DMS 273 (cell line): ENCODE measurements around the gene FAM118B.

Source experiments
- DNase-seq: peaks from one replicate; lab custom pipeline; 2025; ENCODE audit not compliant: unreplicated experiment; lab: John Stamatoyannopoulos, UW

FAM118B gene

GRCh38 chr11:126186025-126186698 is 25.4 kb upstream of the FAM118B start:
- no peak for DNase-seq

DNA sequence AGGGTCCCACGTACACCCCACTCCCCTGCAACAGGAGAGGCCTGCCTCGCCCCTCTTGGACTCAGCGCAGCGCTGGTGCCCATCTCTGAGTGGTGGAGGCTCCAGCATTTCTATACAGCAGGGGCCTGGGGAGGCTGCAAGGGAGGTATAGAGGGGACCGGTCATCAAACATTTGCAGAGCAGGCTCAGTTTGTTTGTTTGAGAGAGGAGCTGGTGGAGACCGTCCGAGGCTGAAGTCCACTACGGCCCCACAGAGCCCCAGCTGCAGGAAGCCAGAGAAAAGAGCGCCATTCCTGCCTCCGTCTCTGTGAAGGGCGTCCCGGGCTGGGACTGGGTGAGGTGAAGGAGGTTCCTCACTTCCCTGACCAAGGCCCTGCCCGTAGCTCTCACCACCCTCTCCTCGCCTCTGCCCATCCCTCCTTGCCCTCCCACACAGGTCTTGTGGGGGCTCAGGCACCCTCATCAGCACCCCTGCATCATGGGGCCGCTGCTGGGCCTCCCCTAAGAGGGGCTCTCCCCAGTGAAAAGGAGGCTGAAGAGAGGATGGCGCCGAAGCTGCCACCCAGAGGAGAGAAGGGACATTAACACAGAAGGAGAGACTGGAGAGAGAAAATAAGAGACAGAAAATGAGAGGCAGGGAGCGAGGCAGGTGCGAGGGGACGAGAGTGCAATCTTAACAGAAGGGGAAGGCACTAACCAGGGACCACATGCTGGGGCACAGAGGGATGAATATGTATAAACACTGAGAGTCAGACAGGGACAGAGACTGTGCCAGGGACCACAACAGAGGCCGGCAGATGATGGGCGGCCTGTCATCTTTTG is 24.7 kb upstream of the FAM118B start:
- DNase-seq: peak; percentile 33

DNA sequence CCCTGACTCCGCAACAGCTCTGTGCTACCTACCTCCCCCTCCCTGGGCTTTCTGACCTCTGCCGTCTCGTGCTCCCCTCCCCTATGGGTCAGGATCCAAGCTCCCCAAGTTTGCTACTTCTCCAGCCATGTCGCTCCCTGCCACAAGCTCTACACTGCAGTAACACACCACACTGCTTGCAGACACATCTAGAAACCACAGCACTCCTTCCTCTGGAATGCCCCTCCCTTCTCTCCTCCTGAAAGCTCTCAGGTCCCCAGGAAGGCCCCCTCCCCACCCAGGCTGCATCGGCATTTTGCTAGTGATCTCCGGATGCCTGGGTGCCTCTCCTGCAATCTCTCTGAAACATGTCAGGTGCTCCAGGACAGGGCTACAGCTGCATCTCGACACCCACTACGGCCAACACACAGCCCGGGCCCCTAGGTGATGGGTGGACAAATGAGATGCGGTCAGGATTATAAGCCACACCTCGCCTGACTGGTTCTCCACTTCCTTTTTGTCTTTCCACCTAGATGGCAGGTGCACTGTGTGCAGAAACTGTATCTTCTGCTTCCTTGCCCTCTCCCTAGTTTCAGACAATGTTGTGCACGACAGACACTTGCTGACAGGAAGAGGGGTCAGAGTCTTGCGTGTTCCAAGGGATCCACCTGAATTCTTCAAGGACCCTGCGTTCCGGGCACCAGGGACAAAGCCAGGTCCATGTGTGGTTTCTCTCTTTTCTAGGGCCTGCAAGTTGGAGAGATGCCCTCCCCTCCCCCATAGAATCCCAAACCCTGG is 23.1 kb upstream of the FAM118B start:
- no peak for DNase-seq

DNA sequence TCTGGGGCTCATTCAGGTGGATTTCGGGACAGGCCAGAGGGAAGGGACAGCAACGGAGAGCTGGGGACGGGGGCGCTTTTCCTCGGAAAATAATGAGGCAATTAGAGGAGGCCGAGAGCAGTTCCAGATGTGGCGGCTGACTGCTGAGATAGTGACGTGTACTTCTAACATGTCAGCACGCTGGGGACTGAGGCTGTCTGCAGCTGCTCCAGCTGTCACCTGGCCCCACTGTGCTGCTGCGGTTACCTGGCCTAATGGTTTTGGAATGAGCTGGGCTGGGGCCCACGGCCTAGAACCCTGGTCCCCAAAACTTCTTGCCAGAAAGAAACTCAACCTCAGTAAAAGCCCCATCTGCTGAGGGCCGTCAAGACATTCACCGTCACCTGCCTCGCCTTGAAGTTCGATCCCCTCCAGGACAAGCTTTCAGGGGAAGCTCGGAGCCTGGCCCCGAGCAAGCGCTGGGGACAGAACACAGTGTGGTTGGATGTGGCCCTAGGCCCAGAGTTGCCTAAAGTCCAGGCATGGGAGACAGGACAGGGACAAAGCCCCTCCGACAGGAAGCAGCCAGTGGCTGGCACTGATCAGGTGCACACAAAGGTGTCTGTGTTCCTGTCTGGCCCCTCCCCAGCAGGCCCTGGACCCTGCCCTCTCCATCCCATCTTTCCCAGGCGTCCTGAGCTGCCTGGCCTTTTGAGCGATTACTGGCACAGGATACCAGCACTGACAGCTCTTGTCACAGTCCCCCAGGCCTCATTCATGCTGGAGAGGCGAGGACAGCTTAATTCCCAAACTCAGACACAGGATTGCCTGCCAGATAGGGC is 22.3 kb upstream of the FAM118B start:
- DNase-seq: no peak

DNA sequence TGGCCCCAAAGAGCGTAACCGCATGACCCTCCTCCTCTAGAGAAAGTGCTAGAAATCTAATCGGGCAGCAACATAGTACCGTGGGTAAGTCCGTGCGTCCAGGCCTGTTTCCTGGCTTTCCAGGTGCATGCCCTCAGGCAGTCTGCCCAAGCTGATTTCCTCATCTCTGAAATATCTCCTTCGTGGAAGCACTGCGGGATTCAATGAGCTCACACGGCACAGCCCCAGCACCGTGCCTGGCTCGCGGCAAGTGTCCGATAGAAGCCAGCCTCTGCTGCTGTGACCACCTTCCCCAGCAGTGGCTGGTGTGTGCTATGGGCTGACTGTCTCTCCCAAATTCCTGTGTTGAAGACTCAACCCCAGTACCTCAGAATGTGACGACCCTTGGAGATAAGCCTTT is 20.8 kb upstream of the FAM118B start:
- no peak for DNase-seq

- no peak for DNase-seq
Measured at GRCh38 chr11:126191379-126192073, 20.1 kb upstream of the FAM118B start.

DNA sequence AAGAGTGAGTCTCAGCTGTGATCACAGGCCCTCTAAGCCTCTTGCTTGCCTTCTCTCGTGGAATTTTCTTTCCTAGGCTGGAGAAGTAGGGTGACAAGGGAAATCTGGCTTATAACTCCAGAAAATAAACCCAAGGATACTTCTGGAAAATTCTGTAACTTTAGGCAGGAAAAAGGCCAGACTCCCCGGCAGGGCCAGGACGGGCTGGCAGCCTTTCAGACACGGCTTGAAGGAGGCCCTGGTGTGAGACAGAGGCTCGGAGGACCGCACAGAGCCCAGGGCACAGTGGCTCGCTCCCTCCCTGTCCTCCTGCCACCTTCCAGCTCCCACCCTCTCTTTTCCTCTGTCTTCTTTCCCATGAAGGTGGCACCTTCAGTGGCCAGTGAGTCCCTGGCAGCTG is 19.2 kb upstream of the FAM118B start:
- no peak for DNase-seq

DNA sequence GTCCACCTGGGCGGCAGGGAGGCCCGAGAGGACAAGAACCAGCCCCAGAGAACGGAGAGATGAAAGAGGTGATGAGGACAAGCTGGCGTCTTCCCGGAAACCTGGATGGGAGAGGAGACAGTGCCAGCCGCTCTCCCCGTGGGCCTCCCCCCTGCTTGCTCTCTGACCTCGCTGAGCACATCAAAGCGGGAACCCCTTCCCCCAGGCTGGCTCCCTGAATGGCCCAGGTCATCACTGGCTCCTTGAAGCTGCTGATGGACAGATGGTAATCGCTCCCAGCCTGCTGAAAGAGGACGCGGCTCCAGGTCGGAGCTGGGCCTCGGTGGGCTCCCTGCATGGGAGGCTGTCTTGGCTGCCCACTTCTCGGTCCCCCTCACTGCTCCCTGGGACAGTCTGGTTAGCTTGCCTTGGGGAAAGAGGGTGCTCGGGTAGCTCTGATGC is 18.5 kb upstream of the FAM118B start:
- no peak for DNase-seq

DNA sequence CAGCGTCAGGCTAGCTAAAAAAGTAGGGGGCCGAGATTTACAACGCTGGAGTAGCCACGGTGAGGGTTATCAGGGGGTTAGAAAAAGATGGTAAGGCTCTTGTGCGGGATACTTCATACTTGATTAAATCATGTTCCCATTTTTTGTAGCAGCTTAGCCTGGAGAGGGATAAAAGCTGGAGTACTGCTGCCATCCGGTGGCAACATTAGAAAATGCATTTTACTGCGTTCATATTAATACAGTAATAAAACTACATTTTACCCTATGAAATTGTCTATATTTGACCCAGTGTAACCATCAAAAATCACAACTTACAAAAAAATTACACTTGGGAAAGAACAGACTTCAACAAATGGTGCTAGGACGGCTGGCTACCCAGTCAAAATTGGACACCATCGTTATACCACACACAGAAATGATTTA is 17.4 kb upstream of the FAM118B start:
- DNase-seq: peak; percentile 49

GRCh38 chr11:126195119-126195518 is 16.5 kb upstream of the FAM118B start:
- no peak for DNase-seq

DNA sequence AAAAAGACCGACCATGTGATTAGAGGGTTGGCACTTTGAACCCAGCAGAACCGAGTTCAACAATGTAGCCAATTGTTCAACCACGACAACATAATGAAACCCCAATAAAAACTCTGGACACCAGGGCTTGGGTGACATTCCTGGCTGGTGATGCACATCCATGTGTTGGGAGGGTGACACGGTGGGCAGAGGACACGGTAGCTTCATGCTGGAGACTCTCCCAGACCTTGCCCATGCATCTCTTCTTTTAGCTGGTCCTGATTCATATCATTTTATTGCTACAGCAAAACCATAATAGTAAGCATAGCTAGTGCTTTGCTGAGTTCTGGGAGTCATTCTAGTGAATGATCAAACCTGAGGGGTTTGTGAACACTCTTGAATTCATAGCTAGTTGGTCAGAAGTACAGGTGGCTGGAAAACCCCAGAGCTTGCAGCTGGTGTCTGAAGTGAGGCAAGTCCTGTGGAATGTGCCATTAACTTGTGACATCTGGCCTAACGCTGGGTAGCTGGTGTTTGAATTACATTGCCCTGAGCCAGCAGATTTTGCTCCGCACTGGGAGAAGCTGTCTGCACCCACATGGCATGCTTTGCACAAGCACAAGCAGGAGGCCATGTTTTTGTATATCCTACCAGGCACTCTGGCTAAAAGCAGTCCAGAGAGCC is 14.2 kb upstream of the FAM118B start:
- DNase-seq: peak; percentile 79

GRCh38 chr11:126198648-126199047 is 12.9 kb upstream of the FAM118B start:
- no peak for DNase-seq

- peak; percentile 30 for DNase-seq
Measured at GRCh38 chr11:126202646-126203359, 8.8 kb upstream of the FAM118B start.

DNA sequence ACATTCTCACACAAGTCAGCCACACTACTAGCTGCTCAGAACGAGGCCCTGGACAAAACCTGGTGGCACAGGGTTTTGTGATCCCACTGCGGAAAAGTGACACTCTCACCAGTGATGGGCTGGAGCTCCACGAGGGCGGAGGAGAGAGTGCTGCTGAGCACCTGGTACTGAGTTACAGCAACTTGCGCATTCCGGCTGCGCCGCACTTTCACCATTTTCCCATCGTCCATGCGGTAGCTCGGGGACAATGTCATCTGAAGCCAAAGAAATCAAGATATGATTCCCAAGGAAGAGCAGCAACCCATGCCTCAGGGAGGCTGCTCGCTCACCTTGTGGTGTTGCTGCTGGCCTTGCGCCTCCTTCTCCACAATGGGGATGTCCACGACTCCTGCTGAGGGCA is 6.2 kb upstream of the FAM118B start:
- DNase-seq: no peak

- DNase-seq: no peak
Measured at GRCh38 chr11:126207896-126208295, 3.7 kb upstream of the FAM118B start.

DNA sequence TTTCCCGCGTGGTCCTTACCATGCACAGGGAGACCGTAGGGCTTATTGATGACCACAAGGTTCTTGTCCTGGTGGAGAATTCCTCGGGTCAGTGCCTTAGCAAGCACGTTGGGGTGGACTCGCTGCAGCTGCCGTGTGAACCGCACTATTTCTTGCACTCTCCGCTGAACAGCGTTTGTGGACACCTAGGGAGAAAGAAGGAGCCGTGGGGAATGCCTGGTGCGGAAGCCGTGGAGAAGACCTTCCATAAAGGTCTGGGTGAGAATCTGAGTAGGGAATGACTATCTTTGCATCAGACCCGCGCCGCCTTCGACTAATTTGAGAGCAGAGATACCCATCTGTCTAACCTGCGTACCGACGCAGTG is 729 bp upstream of the FAM118B start:
- no peak for DNase-seq

- peak; percentile 27 for DNase-seq
Measured at GRCh38 chr11:126212089-126212660, 593 bp downstream of the FAM118B start.

DNA sequence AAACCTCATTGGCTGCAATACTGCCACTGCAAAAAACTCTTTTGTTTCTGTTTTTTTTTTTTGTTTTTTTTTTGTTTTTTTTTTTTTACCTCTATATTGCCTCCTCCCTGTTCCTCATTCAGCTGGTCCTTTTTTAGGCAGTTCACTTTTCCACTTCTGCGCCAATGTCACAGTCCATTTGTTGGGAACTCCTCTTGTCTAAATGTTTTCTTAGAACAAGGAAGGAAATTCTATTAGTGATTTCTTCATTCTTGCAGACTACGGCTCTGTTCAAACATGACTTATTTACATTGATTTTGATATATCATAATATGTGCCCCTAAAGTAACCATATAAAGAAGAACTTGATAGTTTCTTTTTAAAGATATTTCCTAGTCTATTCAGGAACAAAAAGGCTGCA is 2.9 kb downstream of the FAM118B start:
- no peak for DNase-seq

DNA sequence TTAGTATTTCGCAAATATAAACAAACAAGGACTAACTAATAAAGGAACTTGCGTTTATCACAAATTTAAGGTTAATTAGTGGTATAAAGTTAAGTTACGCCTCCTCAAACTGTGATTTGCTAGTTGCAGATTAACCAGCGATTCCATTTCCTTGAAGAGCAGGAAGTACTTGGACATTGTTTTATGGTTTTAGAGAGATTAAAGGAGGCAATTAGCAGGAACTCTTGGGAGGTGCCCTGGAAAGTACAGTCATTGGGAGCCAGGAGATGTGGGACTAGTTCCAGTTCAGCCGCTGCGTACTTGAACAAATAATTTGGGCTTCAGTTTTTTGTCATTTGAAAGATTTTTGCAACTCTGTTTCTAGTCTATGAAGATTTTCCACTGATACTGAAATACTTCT is 3.3 kb downstream of the FAM118B start:
- no peak for DNase-seq
